OCI-LY3 (cell line): Measurements from ENCODE around the gene CFP.

Source experiments
- H2AFZ ChIP-seq: fragments of 200-600, 300-600 bp; shearing (Covaris generic); 2 replicates; pipeline ENCODE4 v1.6.0; 2014; ENCODE audit warnings: antibody characterized with exemption, low read depth, low read length
- H3K27ac ChIP-seq: fragments of 200-600, 300-600 bp; sonication (generic); 2 replicates; pipeline ENCODE4 v1.5.1; 2014; ENCODE audit warnings: mild to moderate bottlenecking, low read length, moderate library complexity, mixed read lengths
- H3K27me3 ChIP-seq: fragments of 200-600, 300-600 bp; sonication (generic); 2 replicates; pipeline ENCODE4 v1.6.1; 2014; ENCODE audit warnings: low read depth, low read length, mixed read lengths
- H3K36me3 ChIP-seq: fragments of 200-600, 300-600 bp; sonication (generic); replicated peaks from 2 replicates; pipeline ENCODE3; 2014; ENCODE audit warnings: low read depth, low read length, mixed read lengths
- H3K4me1 ChIP-seq: fragments of 300-600, 200-600 bp; sonication (generic); 2 replicates; pipeline ENCODE4 v1.6.1; 2014; ENCODE audit warnings: low read length, mixed read lengths
- H3K4me2 ChIP-seq: fragments of 200-600, 300-600 bp; sonication (generic); 2 replicates; pipeline ENCODE4 v1.6.1; 2014; ENCODE audit warnings: low read length, mixed read lengths
- H3K4me3 ChIP-seq: fragments of 300-600, 200-600 bp; sonication (generic); 2 replicates; pipeline ENCODE4 v1.5.1; 2014; ENCODE audit warnings: antibody characterized with exemption, mild to moderate bottlenecking, low read length, moderate library complexity
- H3K79me2 ChIP-seq: fragments of 300-600, 200-600 bp; shearing (Covaris generic); 2 replicates; pipeline ENCODE4 v1.6.1; 2014; ENCODE audit warnings: mild to moderate bottlenecking, low read length, mixed read lengths
- H3K9ac ChIP-seq: fragments of 300-600, 200-600 bp; shearing (Covaris generic); 2 replicates; pipeline ENCODE4 v1.6.0; 2014; ENCODE audit warnings: mild to moderate bottlenecking, low read length, moderate library complexity
- H3K9me3 ChIP-seq: fragments of 200-600, 300-600 bp; shearing (Covaris generic); 2 replicates; pipeline ENCODE4 v1.6.1; 2014; ENCODE audit warnings: low read length, mixed read lengths; ENCODE audit not compliant: insufficient read depth
- H4K20me1 ChIP-seq: fragments of 200-600, 300-600 bp; sonication (generic); 2 replicates; pipeline ENCODE4 v1.6.1; 2016; ENCODE audit warnings: low read length, mixed read lengths; ENCODE audit not compliant: insufficient read depth
- CTCF ChIP-seq: fragments of 200-600, 300-600 bp; sonication (generic); IDR thresholded peaks from 2 replicates; pipeline ENCODE4 v1.5.1; 2014; ENCODE audit warnings: antibody characterized with exemption, low read length, low read depth
- EZH2phosphoT487 ChIP-seq: fragments of 200-600 bp; shearing (Covaris generic); IDR thresholded peaks from 2 replicates; pipeline ENCODE4 v1.6.1; 2018; ENCODE audit warnings: antibody characterized with exemption, mixed run types, low read depth

The CFP gene

GRCh38 chrX:47595716-47596251, 33.9 kb downstream of the CFP start:
- H3K4me2 ChIP-seq = no peak overlapping the region
- H3K36me3 ChIP-seq = no peaks in the 10 kb centered on the region
- H4K20me1 ChIP-seq = no peaks in the 10 kb centered on the region
- H3K79me2 ChIP-seq = no peaks in the 10 kb centered on the region
- no peaks in the 10 kb centered on the region for H3K9me3 ChIP-seq
- no peak overlapping the region for H3K9ac ChIP-seq
- TF ChIP-seq EZH2phosphoT487 (no peak), CTCF (no peak)
- H2AFZ ChIP-seq = no peak overlapping the region
- no peak overlapping the region for H3K4me3 ChIP-seq
- H3K27ac ChIP-seq = no peak overlapping the region
- H3K4me1 ChIP-seq = no peaks in the 10 kb centered on the region
- H3K27me3 ChIP-seq = no peaks in the 10 kb centered on the region; the same call in 1 of the 2 replicates

DNA sequence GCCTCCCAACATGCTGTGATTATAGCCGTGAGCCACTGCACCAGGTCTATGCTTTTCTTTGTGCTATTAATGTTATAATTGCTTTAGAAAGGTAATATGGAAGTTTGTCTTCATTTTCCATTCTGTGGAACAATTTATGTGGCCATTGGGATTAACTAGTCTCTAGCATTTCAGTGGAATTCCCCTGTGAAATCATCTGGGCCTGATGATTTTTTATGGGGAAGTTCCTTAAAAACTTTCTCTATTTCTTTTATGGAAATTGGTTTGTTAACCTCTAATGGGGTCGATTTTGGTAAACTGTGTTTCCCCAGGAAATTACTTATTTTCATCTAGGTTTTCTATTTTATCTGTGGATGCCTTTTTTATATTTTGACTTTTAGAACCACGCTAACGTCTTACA, 36.2 kb downstream of the CFP start:
- H3K9ac ChIP-seq = no peak overlapping the region
- H3K36me3 ChIP-seq = no peaks in the 10 kb centered on the region
- H3K79me2 ChIP-seq = no peaks in the 10 kb centered on the region
- H3K4me1 ChIP-seq = no peaks in the 10 kb centered on the region
- H3K4me2 ChIP-seq = no peak overlapping the region
- no peaks in the 10 kb centered on the region; the same call in 1 of the 2 replicates for H3K27me3 ChIP-seq
- H3K9me3 ChIP-seq = no peaks in the 10 kb centered on the region
- H4K20me1 ChIP-seq = no peaks in the 10 kb centered on the region
- H3K4me3 ChIP-seq = no peak overlapping the region
- no peak overlapping the region for H3K27ac ChIP-seq
- TF ChIP-seq CTCF (no peak), EZH2phosphoT487 (no peak)
- no peak overlapping the region for H2AFZ ChIP-seq

DNA sequence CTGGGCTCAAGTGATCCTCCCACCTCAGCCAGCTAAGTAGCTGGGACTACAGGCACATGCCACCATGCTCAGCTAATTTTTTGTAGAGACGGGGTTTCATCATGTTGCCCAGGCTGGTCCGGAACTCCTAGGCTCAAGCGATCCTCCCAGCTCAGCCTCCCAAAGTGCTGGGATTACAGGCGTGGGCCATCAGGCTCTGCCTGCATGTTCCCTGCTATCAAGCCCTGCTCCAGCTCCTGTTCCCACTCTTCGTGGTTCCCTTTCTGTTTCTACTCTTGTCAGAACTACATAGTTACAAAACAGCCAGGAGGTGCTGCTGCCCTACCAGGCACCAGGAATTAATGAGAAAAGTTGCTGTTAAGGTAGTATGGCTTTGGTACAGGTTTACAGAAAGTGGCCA, 38.7 kb downstream of the CFP start:
- H3K27me3 ChIP-seq = no peaks in the 10 kb centered on the region

More for the DNA sequence above, 38.7 kb downstream of the CFP start:
- TF ChIP-seq CTCF (no peak), EZH2phosphoT487 (no peak)
- H3K4me3 ChIP-seq = no peak overlapping the region
- no peaks in the 10 kb centered on the region for H4K20me1 ChIP-seq
- no peaks in the 10 kb centered on the region for H3K36me3 ChIP-seq
- H3K79me2 ChIP-seq = no peaks in the 10 kb centered on the region
- no peak overlapping the region for H3K9ac ChIP-seq
- H3K9me3 ChIP-seq = no peaks in the 10 kb centered on the region
- no peak overlapping the region for H3K27ac ChIP-seq
- no peak overlapping the region for H2AFZ ChIP-seq
- no peaks in the 10 kb centered on the region for H3K4me1 ChIP-seq
- H3K4me2 ChIP-seq = no peak overlapping the region
